ENCODE measurements around the gene NTPCR.

The NTPCR gene

GRCh38 chr1:232932486-232933425 is 17.7 kb upstream of the NTPCR start:
- Histone ChIP-seq H3K4me3 (replicated peaks; ENCODE audit: insufficient read depth, low read length) (no peak overlapping the region), H3K27ac (replicated peaks) (peak overlapping the region; percentile 21; the same call in 1 of the 2 replicates), H3K27me3 (ENCODE audit: insufficient read depth, poor library complexity, severe bottlenecking) (no peaks in the 10 kb centered on the region)
- peak in 1 of 2 experiments; percentile 10 for DNase-seq (ENCODE audit: low read depth in 1 of 2, low spot score in 1 of 2)
- TF ChIP-seq SPI1 (IDR thresholded peaks at IDR 0.05; ENCODE audit: borderline replicate concordance, low read depth) (no peak; the same call in 1 of the 2 replicates), GABPA (IDR thresholded peaks at IDR 0.05; ENCODE audit: low read depth) (no peak), POLR2AphosphoS5 (IDR thresholded peaks at IDR 0.05; ENCODE audit: low read depth) (no peak)
- TF ChIP-seq, protein P1, sequence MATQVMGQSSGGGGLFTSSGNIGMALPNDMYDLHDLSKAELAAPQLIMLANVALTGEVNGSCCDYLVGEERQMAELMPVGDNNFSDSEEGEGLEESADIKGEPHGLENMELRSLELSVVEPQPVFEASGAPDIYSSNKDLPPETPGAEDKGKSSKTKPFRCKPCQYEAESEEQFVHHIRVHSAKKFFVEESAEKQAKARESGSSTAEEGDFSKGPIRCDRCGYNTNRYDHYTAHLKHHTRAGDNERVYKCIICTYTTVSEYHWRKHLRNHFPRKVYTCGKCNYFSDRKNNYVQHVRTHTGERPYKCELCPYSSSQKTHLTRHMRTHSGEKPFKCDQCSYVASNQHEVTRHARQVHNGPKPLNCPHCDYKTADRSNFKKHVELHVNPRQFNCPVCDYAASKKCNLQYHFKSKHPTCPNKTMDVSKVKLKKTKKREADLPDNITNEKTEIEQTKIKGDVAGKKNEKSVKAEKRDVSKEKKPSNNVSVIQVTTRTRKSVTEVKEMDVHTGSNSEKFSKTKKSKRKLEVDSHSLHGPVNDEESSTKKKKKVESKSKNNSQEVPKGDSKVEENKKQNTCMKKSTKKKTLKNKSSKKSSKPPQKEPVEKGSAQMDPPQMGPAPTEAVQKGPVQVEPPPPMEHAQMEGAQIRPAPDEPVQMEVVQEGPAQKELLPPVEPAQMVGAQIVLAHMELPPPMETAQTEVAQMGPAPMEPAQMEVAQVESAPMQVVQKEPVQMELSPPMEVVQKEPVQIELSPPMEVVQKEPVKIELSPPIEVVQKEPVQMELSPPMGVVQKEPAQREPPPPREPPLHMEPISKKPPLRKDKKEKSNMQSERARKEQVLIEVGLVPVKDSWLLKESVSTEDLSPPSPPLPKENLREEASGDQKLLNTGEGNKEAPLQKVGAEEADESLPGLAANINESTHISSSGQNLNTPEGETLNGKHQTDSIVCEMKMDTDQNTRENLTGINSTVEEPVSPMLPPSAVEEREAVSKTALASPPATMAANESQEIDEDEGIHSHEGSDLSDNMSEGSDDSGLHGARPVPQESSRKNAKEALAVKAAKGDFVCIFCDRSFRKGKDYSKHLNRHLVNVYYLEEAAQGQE (IDR thresholded peaks at IDR 0.05; ENCODE audit: insufficient replicate concordance, low read depth), result no peak
- TF ChIP-seq, protein P2, sequence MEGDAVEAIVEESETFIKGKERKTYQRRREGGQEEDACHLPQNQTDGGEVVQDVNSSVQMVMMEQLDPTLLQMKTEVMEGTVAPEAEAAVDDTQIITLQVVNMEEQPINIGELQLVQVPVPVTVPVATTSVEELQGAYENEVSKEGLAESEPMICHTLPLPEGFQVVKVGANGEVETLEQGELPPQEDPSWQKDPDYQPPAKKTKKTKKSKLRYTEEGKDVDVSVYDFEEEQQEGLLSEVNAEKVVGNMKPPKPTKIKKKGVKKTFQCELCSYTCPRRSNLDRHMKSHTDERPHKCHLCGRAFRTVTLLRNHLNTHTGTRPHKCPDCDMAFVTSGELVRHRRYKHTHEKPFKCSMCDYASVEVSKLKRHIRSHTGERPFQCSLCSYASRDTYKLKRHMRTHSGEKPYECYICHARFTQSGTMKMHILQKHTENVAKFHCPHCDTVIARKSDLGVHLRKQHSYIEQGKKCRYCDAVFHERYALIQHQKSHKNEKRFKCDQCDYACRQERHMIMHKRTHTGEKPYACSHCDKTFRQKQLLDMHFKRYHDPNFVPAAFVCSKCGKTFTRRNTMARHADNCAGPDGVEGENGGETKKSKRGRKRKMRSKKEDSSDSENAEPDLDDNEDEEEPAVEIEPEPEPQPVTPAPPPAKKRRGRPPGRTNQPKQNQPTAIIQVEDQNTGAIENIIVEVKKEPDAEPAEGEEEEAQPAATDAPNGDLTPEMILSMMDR (IDR thresholded peaks at IDR 0.05; ENCODE audit: insufficient read depth, low read length), result no peak

GRCh38 chr1:232936941-232937340 is 13.5 kb upstream of the NTPCR start:
- Histone ChIP-seq H3K27ac (replicated peaks) (no peak overlapping the region), H3K4me3 (replicated peaks; ENCODE audit: insufficient read depth, low read length) (no peak overlapping the region), H3K27me3 (ENCODE audit: insufficient read depth, poor library complexity, severe bottlenecking) (no peaks in the 10 kb centered on the region)
- no peak for TF ChIP-seq SPI1 (IDR thresholded peaks at IDR 0.05; ENCODE audit: borderline replicate concordance, low read depth)
- no peak for TF ChIP-seq POLR2AphosphoS5 (IDR thresholded peaks at IDR 0.05; ENCODE audit: low read depth)
- TF ChIP-seq GABPA (IDR thresholded peaks at IDR 0.05; ENCODE audit: low read depth), result no peak
- TF ChIP-seq, protein P1 (IDR thresholded peaks at IDR 0.05; ENCODE audit: insufficient replicate concordance, low read depth), result no peak
- TF ChIP-seq, protein P2 (IDR thresholded peaks at IDR 0.05; ENCODE audit: insufficient read depth, low read length), result no peak
- no peak for DNase-seq (ENCODE audit: low read depth in 1 of 2, low spot score in 1 of 2)

DNA sequence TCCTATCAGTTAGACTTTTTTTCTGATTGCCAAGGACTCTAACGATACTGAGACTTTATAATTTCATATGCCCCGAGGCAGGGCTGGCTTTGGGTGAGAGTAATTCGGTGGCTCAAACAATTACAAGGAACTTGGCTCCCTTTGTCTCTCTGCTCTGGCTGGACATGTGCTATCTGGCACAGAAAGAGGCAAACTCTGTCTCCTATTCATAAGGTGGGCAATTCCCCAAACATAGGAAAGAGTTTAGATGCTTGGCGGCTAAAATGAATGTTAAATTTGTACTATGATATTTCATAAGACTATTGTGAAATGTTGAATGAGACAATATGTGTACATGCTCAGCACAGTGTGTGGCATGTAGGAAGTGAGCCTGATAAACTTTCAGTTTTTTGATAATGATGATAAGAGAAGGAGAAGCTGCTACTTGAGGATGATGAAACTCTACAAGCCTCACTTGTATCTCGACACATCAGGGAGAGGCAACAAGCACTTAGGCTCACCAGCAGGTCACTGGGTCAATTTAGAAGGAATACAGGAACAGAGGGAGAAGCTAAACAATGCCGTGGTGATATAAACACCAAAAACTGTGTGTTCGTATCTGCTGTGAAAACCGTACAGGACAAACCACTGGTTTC is 12.6 kb upstream of the NTPCR start:
- Histone ChIP-seq H3K27ac (replicated peaks) (peak overlapping the region; percentile 55), H3K27me3 (ENCODE audit: insufficient read depth, poor library complexity, severe bottlenecking) (no peaks in the 10 kb centered on the region), H3K4me3 (replicated peaks; ENCODE audit: insufficient read depth, low read length) (no peak overlapping the region)
- TF ChIP-seq POLR2AphosphoS5 (IDR thresholded peaks at IDR 0.05; ENCODE audit: low read depth), result peak; percentile 28; the same call in 1 of the 2 replicates
- no peak for TF ChIP-seq GABPA (IDR thresholded peaks at IDR 0.05; ENCODE audit: low read depth)
- TF ChIP-seq, protein P1 (IDR thresholded peaks at IDR 0.05; ENCODE audit: insufficient replicate concordance, low read depth), result peak; percentile 15
- peak; percentile 65 to 96 for DNase-seq (ENCODE audit: low read depth in 1 of 2, low spot score in 1 of 2)

Measured in HL-60 (cell line).